ENCODE results near the gene THYN1. TPM values are rescaled to one million over a fixed set of nuclear protein-coding genes. Genes with fewer than 3 reads are reported as not detected.

The THYN1 gene
- total and polyA plus RNA-seq, 9 donors: 30.0 to 44.6 (median 33.3) TPM

DNA sequence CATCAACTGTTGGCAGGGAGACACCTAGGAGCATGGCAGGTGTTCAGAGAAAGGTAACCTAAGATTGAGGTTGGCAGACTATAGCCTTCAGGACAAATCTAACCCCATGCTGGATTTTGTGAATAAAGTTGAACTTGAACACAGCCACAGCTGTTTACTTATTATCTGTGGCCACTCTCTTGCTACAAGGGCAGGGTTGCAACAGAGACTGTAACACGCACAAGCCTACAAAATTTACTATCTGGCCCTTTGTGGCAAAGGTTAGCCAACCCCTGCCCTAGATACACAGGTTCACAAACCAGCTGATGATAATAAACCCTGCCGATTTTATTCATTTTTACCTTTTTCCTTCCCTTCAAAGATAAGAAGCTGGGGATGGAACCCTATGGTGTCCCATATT is 2.5 kb downstream of the THYN1 start:
- Histone ChIP-seq H3K27ac (ENCODE audit: low read length) (no peak overlapping the region), H3K27me3 (ENCODE audit: control insufficient read depth, insufficient read depth, low read length) (no peaks in the 10 kb centered on the region), H3K4me1 (ENCODE audit: control insufficient read depth, insufficient read depth, low read length) (peaks cover 13% of the 10 kb centered on the region), H3K36me3 (ENCODE audit: control insufficient read depth, insufficient read depth, low read length) (peaks cover 54% of the 10 kb centered on the region), H3K4me3 (ENCODE audit: low read length) (no peak overlapping the region), H3K9me3 (replicated peaks; ENCODE audit: control insufficient read depth, low read depth, low read length) (no peaks in the 10 kb centered on the region)
- WGBS (ENCODE audit: insufficient coverage): 95% methylated on average over 2 of the region's 2 CpGs
- DNase-seq: no peak

GRCh38 chr11:134250246-134250645 is 2.9 kb downstream of the THYN1 start:
- no peak overlapping the region for H3K27ac ChIP-seq (ENCODE audit: low read length)
- no peaks in the 10 kb centered on the region for H3K27me3 ChIP-seq (ENCODE audit: control insufficient read depth, insufficient read depth, low read length)
- WGBS (ENCODE audit: insufficient coverage): no CpG with 5 or more reads among the region's 3 CpGs
- H3K9me3 ChIP-seq (replicated peaks; ENCODE audit: control insufficient read depth, low read depth, low read length): no peaks in the 10 kb centered on the region
- peaks cover 58% of the 10 kb centered on the region for H3K36me3 ChIP-seq (ENCODE audit: control insufficient read depth, insufficient read depth, low read length)
- no peak for DNase-seq
- H3K4me1 ChIP-seq (ENCODE audit: control insufficient read depth, insufficient read depth, low read length): peaks cover 13% of the 10 kb centered on the region
- H3K4me3 ChIP-seq (ENCODE audit: low read length): no peak overlapping the region

- Histone ChIP-seq H3K36me3 (ENCODE audit: control insufficient read depth, insufficient read depth, low read length) (peaks cover 70% of the 10 kb centered on the region), H3K27me3 (ENCODE audit: control insufficient read depth, insufficient read depth, low read length) (no peaks in the 10 kb centered on the region), H3K27ac (ENCODE audit: low read length) (no peak overlapping the region), H3K4me1 (ENCODE audit: control insufficient read depth, insufficient read depth, low read length) (peaks cover 10% of the 10 kb centered on the region), H3K4me3 (ENCODE audit: low read length) (no peak overlapping the region), H3K9me3 (replicated peaks; ENCODE audit: control insufficient read depth, low read depth, low read length) (no peaks in the 10 kb centered on the region)
- 93% methylated on average over 2 of the region's 7 CpGs for WGBS (ENCODE audit: insufficient coverage)
- no peak for DNase-seq
Observed at GRCh38 chr11:134248910-134249480, 4.2 kb downstream of the THYN1 start.

- no CpG with 5 or more reads among the region's 4 CpGs for WGBS (ENCODE audit: insufficient coverage)
- Histone ChIP-seq H3K4me1 (ENCODE audit: control insufficient read depth, insufficient read depth, low read length) (no peaks in the 10 kb centered on the region), H3K27ac (ENCODE audit: low read length) (no peak overlapping the region), H3K9me3 (replicated peaks; ENCODE audit: control insufficient read depth, low read depth, low read length) (no peaks in the 10 kb centered on the region), H3K27me3 (ENCODE audit: control insufficient read depth, insufficient read depth, low read length) (no peaks in the 10 kb centered on the region), H3K36me3 (ENCODE audit: control insufficient read depth, insufficient read depth, low read length) (peaks cover 92% of the 10 kb centered on the region), H3K4me3 (ENCODE audit: low read length) (no peak overlapping the region)
- no peak for DNase-seq
Observed at GRCh38 chr11:134246678-134247077, 6.5 kb downstream of the THYN1 start.

DNA sequence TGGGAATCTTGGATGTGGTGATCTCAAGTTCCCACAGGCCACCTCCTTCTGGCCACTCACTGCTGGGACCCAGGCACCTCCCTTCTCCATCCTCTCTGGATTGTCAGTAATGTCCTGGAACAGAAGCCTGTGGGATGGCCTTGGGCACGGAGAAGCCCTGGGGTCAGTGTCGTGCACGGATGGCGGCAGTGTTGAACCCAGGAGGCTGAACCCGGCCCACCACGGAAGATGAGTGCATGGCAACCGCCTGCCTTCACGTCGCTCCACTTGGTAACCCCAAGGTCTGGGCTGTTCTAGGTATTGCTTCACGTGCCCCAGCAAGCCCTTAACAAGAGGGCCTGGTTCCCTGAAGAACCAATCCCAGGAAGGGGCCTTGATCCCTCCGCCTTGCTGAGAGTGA is 7.1 kb downstream of the THYN1 start:
- Histone ChIP-seq H3K27ac (ENCODE audit: low read length) (no peak overlapping the region), H3K4me1 (ENCODE audit: control insufficient read depth, insufficient read depth, low read length) (no peaks in the 10 kb centered on the region), H3K27me3 (ENCODE audit: control insufficient read depth, insufficient read depth, low read length) (no peaks in the 10 kb centered on the region), H3K4me3 (ENCODE audit: low read length) (no peak overlapping the region), H3K9me3 (replicated peaks; ENCODE audit: control insufficient read depth, low read depth, low read length) (no peaks in the 10 kb centered on the region), H3K36me3 (ENCODE audit: control insufficient read depth, insufficient read depth, low read length) (peaks cover 97% of the 10 kb centered on the region)
- no peak for DNase-seq
- 90% methylated on average over 7 of the region's 11 CpGs for WGBS (ENCODE audit: insufficient coverage)

- Histone ChIP-seq H3K27ac (ENCODE audit: low read length) (no peak overlapping the region), H3K36me3 (ENCODE audit: control insufficient read depth, insufficient read depth, low read length) (peaks cover 92% of the 10 kb centered on the region), H3K4me1 (ENCODE audit: control insufficient read depth, insufficient read depth, low read length) (no peaks in the 10 kb centered on the region), H3K4me3 (ENCODE audit: low read length) (no peak overlapping the region), H3K27me3 (ENCODE audit: control insufficient read depth, insufficient read depth, low read length) (no peaks in the 10 kb centered on the region), H3K9me3 (replicated peaks; ENCODE audit: control insufficient read depth, low read depth, low read length) (no peaks in the 10 kb centered on the region)
- DNase-seq: no peak
- 95% methylated on average over 5 of the region's 14 CpGs for WGBS (ENCODE audit: insufficient coverage)
Observed at GRCh38 chr11:134245434-134245833, 7.7 kb downstream of the THYN1 start.

DNA sequence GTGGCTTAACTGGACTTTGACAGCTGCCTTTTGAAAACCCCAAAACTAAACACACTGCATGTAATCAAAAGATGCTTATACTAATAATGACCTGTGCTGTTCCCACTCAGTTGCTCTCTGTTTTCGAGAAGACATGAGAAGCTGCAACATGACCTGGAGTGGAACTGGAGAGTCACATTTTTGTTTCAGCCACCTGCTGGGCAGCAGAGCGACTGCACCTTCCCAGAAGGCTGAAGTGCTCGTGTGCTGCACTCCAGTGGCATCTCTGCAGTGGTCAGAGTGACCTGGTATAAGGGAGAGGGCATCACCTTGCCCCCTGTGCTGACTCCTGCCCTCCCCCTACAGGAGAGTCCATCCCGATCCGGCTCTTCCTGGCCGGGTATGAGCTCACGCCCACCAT is 8.6 kb downstream of the THYN1 start:
- DNase-seq: no peak
- Histone ChIP-seq H3K36me3 (ENCODE audit: control insufficient read depth, insufficient read depth, low read length) (peaks cover 92% of the 10 kb centered on the region), H3K27ac (ENCODE audit: low read length) (no peak overlapping the region), H3K9me3 (replicated peaks; ENCODE audit: control insufficient read depth, low read depth, low read length) (no peaks in the 10 kb centered on the region), H3K4me3 (ENCODE audit: low read length) (no peak overlapping the region), H3K4me1 (ENCODE audit: control insufficient read depth, insufficient read depth, low read length) (no peaks in the 10 kb centered on the region), H3K27me3 (ENCODE audit: control insufficient read depth, insufficient read depth, low read length) (no peaks in the 10 kb centered on the region)
- WGBS (ENCODE audit: insufficient coverage): 50% methylated on average over 6 of the region's 7 CpGs

GRCh38 chr11:134243913-134244312 is 9.2 kb downstream of the THYN1 start:
- H3K36me3 ChIP-seq (ENCODE audit: control insufficient read depth, insufficient read depth, low read length): peaks cover 91% of the 10 kb centered on the region
- no peak overlapping the region for H3K27ac ChIP-seq (ENCODE audit: low read length)
- 87% methylated on average over 3 of the region's 4 CpGs for WGBS (ENCODE audit: insufficient coverage)
- no peaks in the 10 kb centered on the region for H3K9me3 ChIP-seq (replicated peaks; ENCODE audit: control insufficient read depth, low read depth, low read length)
- no peak for DNase-seq
- H3K27me3 ChIP-seq (ENCODE audit: control insufficient read depth, insufficient read depth, low read length): no peaks in the 10 kb centered on the region
- H3K4me1 ChIP-seq (ENCODE audit: control insufficient read depth, insufficient read depth, low read length): no peaks in the 10 kb centered on the region
- no peak overlapping the region for H3K4me3 ChIP-seq (ENCODE audit: low read length)

DNA sequence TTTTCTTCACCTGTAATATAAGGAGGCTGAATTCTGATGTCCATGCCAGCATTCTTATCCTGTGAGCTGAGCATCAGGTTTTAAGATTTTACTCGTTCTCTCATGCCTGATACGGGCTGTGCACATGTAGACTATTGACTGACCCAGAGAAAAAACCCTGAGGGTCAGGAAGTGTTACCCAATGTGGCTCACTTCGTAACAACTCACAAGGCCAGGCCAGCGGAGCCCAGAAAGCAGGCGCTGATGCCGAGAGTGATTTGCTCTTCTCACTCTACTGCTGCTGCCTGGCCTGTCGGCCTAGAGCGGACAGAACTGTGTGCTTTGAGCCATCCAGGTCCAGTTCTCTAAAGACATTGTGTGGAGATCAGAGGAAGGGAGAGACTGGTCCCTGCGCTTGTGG is 10.8 kb downstream of the THYN1 start:
- 88% methylated on average over 6 of the region's 9 CpGs for WGBS (ENCODE audit: insufficient coverage)
- H3K27ac ChIP-seq (ENCODE audit: low read length): no peak overlapping the region
- H3K36me3 ChIP-seq (ENCODE audit: control insufficient read depth, insufficient read depth, low read length): peaks cover 82% of the 10 kb centered on the region
- H3K9me3 ChIP-seq (replicated peaks; ENCODE audit: control insufficient read depth, low read depth, low read length): no peaks in the 10 kb centered on the region
- no peaks in the 10 kb centered on the region for H3K4me1 ChIP-seq (ENCODE audit: control insufficient read depth, insufficient read depth, low read length)
- no peaks in the 10 kb centered on the region for H3K27me3 ChIP-seq (ENCODE audit: control insufficient read depth, insufficient read depth, low read length)
- no peak for DNase-seq
- H3K4me3 ChIP-seq (ENCODE audit: low read length): no peak overlapping the region

- Histone ChIP-seq H3K4me3 (ENCODE audit: low read length) (no peak overlapping the region), H3K27me3 (ENCODE audit: control insufficient read depth, insufficient read depth, low read length) (no peaks in the 10 kb centered on the region), H3K9me3 (replicated peaks; ENCODE audit: control insufficient read depth, low read depth, low read length) (no peaks in the 10 kb centered on the region), H3K4me1 (ENCODE audit: control insufficient read depth, insufficient read depth, low read length) (no peaks in the 10 kb centered on the region), H3K27ac (ENCODE audit: low read length) (no peak overlapping the region), H3K36me3 (ENCODE audit: control insufficient read depth, insufficient read depth, low read length) (peaks cover 72% of the 10 kb centered on the region)
- no peak for DNase-seq
- WGBS (ENCODE audit: insufficient coverage): 100% methylated on average over 1 of the region's 6 CpGs
Observed at GRCh38 chr11:134240592-134240991, 12.6 kb downstream of the THYN1 start.

DNA sequence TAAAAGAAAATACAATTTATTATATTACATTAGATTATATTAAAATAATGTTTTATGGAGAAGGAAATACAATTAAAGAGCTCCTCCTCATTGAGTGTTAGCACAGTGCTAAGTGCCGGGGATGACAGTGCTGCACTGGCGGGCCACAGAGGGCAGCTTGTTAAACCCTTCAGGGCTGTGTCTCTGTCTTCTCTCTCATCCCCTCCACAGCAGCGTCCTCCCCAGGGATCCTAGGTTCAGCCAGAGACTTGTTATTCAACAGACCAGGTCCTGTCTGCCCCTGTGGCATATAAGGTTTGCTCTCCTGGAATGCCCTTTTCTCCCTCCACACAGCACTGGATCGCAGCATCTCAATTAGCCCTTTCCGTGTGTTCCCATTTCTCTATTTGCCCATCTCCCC is 14.2 kb downstream of the THYN1 start:
- Histone ChIP-seq H3K27ac (ENCODE audit: low read length) (no peak overlapping the region), H3K36me3 (ENCODE audit: control insufficient read depth, insufficient read depth, low read length) (peaks cover 66% of the 10 kb centered on the region), H3K9me3 (replicated peaks; ENCODE audit: control insufficient read depth, low read depth, low read length) (no peaks in the 10 kb centered on the region), H3K4me1 (ENCODE audit: control insufficient read depth, insufficient read depth, low read length) (no peaks in the 10 kb centered on the region), H3K27me3 (ENCODE audit: control insufficient read depth, insufficient read depth, low read length) (no peaks in the 10 kb centered on the region), H3K4me3 (ENCODE audit: low read length) (no peak overlapping the region)
- 83% methylated on average over 1 of the region's 5 CpGs for WGBS (ENCODE audit: insufficient coverage)
- DNase-seq: no peak

Data from muscle of leg (tissue), 11 donors.